IMR-90 (cell line): ENCODE measurements around the gene NCAM1. TPM values are rescaled to one million over a fixed set of nuclear protein-coding genes. Genes with fewer than 3 reads are reported as not detected.

Experiments used
- ATAC-seq: fragments of 200-7000 bp; cut with Tn5 transposase; 2 replicates; pipeline ENCODE4 v1.9.1; 2020; ENCODE audit warnings: low read depth, mild to moderate bottlenecking, moderate library complexity
- BruUV-seq: library from RNA; stranded (reverse); fragments of 400-500 nt; replicated peaks from 2 replicates; lab custom pipeline; 2021; lab: Mats Ljungman, UMichigan
- CTCF ChIA-PET: fragments of 300-600 bp; formaldehyde crosslinking; extraction: SDS; loops from one replicate; lab custom pipeline; 2021; ENCODE audit warnings: antibody characterized with exemption; lab: Yijun Ruan, JAX
- POLR2A ChIA-PET: fragments of 300-600 bp; sonication (Branson Sonifier 250); formaldehyde crosslinking; loops from one replicate; lab custom pipeline; 2022; ENCODE audit warnings: antibody characterized with exemption; ENCODE audit not compliant: unreplicated experiment; lab: Charles Lee
- DNase-seq: peaks from one replicate; pipeline ENCODE4 v3.0.0; 2013
- H2AFZ ChIP-seq: replicated peaks from 2 replicates; pipeline ENCODE3; 2013; ENCODE audit warnings: low read length, mild to moderate bottlenecking; ENCODE audit not compliant: poor library complexity
- H2AK5ac ChIP-seq: 2 replicates; pipeline ENCODE4 v1.6.1; 2013; ENCODE audit warnings: low read depth, low read length, inconsistent platforms
- H2AK9ac ChIP-seq: replicated peaks from 2 replicates; pipeline ENCODE3; 2013; ENCODE audit warnings: mild to moderate bottlenecking, low read depth, low read length, moderate library complexity; ENCODE audit not compliant: poor library complexity
- H2BK120ac ChIP-seq: 2 replicates; pipeline ENCODE4 v1.6.1; 2013; ENCODE audit warnings: low read depth, low read length, inconsistent platforms
- H2BK15ac ChIP-seq: 3 replicates; pipeline ENCODE4 v1.6.1; 2013; ENCODE audit warnings: low read depth, low read length, inconsistent platforms
- H2BK20ac ChIP-seq: 2 replicates; pipeline ENCODE4 v1.6.1; 2013; ENCODE audit warnings: low read depth, mild to moderate bottlenecking, inconsistent platforms, low read length, moderate library complexity
- H2BK5ac ChIP-seq: 2 replicates; pipeline ENCODE4 v1.6.1; 2013; ENCODE audit warnings: mild to moderate bottlenecking, low read depth, low read length, inconsistent platforms; ENCODE audit not compliant: poor library complexity, severe bottlenecking
- H3K14ac ChIP-seq: replicated peaks from 2 replicates; pipeline ENCODE4 v1.6.1; 2013; ENCODE audit warnings: low read depth, low read length, inconsistent platforms
- H3K18ac ChIP-seq: 2 replicates; pipeline ENCODE4 v1.6.1; 2013; ENCODE audit warnings: low read depth, low read length, control low read depth
- H3K23ac ChIP-seq: 2 replicates; pipeline ENCODE4 v1.6.1; 2013; ENCODE audit warnings: low read depth, low read length, inconsistent platforms
- H3K27ac ChIP-seq: 2 replicates; pipeline ENCODE4 v1.5.1; 2013; ENCODE audit warnings: mild to moderate bottlenecking, control low read depth, low read length; ENCODE audit not compliant: insufficient read depth
- H3K27me3 ChIP-seq: 2 replicates; pipeline ENCODE4 v1.6.1; 2013; ENCODE audit warnings: low read length; ENCODE audit not compliant: control insufficient read depth, insufficient read depth
- H3K36me3 ChIP-seq: 2 replicates; pipeline ENCODE4 v1.6.1; 2013; ENCODE audit warnings: low read length, mixed read lengths; ENCODE audit not compliant: control insufficient read depth, insufficient read depth
- H3K4ac ChIP-seq: 2 replicates; pipeline ENCODE4 v1.6.1; 2013; ENCODE audit warnings: low read depth, low read length, inconsistent platforms
- H3K4me1 ChIP-seq: 2 replicates; pipeline ENCODE4 v1.6.1; 2013; ENCODE audit warnings: low read length, mixed read lengths; ENCODE audit not compliant: control insufficient read depth, insufficient read depth
- H3K4me2 ChIP-seq: 2 replicates; pipeline ENCODE4 v1.6.1; 2013; ENCODE audit warnings: low read depth, mild to moderate bottlenecking, control low read depth, low read length, moderate library complexity
- H3K4me3 ChIP-seq: 2 replicates; pipeline ENCODE4 v1.5.1; 2013; ENCODE audit warnings: low read depth, mild to moderate bottlenecking, control low read depth, low read length, moderate library complexity; ENCODE audit not compliant: insufficient read depth
- H3K56ac ChIP-seq: 2 replicates; pipeline ENCODE4 v1.6.1; 2013; ENCODE audit warnings: low read length, inconsistent platforms; ENCODE audit not compliant: insufficient read depth; ENCODE audit errors: extremely low read depth
- H3K79me1 ChIP-seq, 2 experiments: 2 replicates each; pipeline ENCODE4 v1.6.1; 2013; ENCODE audit warnings: low read length in 2 of 2, inconsistent platforms in 1 of 2, low read depth in 1 of 2
- H3K9ac ChIP-seq: 2 replicates; pipeline ENCODE4 v1.6.1; 2013; ENCODE audit warnings: low read depth, low read length, control low read depth
- H3K9me1 ChIP-seq: 2 replicates; pipeline ENCODE4 v1.6.1; 2013; ENCODE audit warnings: low read length, inconsistent platforms; ENCODE audit not compliant: insufficient read depth
- H3K9me3 ChIP-seq: 2 replicates; pipeline ENCODE4 v1.6.1; 2013; ENCODE audit warnings: low read length; ENCODE audit not compliant: control insufficient read depth, insufficient read depth
- H4K20me1 ChIP-seq: 2 replicates; pipeline ENCODE4 v1.6.1; 2013; ENCODE audit warnings: low read length, inconsistent platforms; ENCODE audit not compliant: insufficient read depth
- H4K5ac ChIP-seq: 2 replicates; pipeline ENCODE4 v1.6.1; 2013; ENCODE audit warnings: mild to moderate bottlenecking, low read depth, low read length, control low read depth
- H4K8ac ChIP-seq, 2 experiments: 2 replicates each; pipeline ENCODE4 v1.6.1; 2013; ENCODE audit warnings: low read depth in 2 of 2, low read length in 2 of 2, control low read depth in 1 of 2, inconsistent platforms in 1 of 2
- H4K91ac ChIP-seq: 2 replicates; pipeline ENCODE4 v1.6.1; 2013; ENCODE audit warnings: low read depth, low read length, inconsistent platforms; ENCODE audit not compliant: insufficient read depth
- BHLHE40 ChIP-seq: fragments of 150-350 bp; IDR thresholded peaks from 2 replicates; pipeline ENCODE4 v1.6.1; 2016; ENCODE audit warnings: mild to moderate bottlenecking, low read depth, low read length
- CEBPB ChIP-seq: IDR thresholded peaks from 2 replicates; pipeline ENCODE4 v1.6.1; 2012; ENCODE audit warnings: low read depth, low read length, improper control_type of control experiment
- CHD1 ChIP-seq: IDR thresholded peaks from 2 replicates; pipeline ENCODE4 v1.6.1; 2012; ENCODE audit warnings: low read depth, low read length, improper control_type of control experiment
- FOS ChIP-seq: fragments of 150-350 bp; IDR thresholded peaks from 2 replicates; pipeline ENCODE4 v1.6.1; 2016; ENCODE audit warnings: low read depth, low read length
- MAFK ChIP-seq: IDR thresholded peaks from 2 replicates; pipeline ENCODE4 v1.6.1; 2012; ENCODE audit warnings: low read depth, low read length, improper control_type of control experiment
- MAZ ChIP-seq: IDR thresholded peaks from 2 replicates; pipeline ENCODE4 v1.6.1; 2012; ENCODE audit warnings: low read depth, mild to moderate bottlenecking, low read length, improper control_type of control experiment, moderate library complexity, borderline replicate concordance
- MXI1 ChIP-seq: IDR thresholded peaks from 2 replicates; pipeline ENCODE4 v1.6.1; 2012; ENCODE audit warnings: low read depth, mild to moderate bottlenecking, low read length, moderate library complexity, borderline replicate concordance
- NFE2L2 ChIP-seq: fragments of 150-350 bp; IDR thresholded peaks from 2 replicates; pipeline ENCODE4 v1.6.1; 2016; ENCODE audit warnings: low read depth, mild to moderate bottlenecking, low read length
- POLR2A ChIP-seq: IDR thresholded peaks from 2 replicates; pipeline ENCODE4 v1.6.1; 2012; ENCODE audit warnings: mild to moderate bottlenecking, low read depth, low read length
- RAD21 ChIP-seq: IDR thresholded peaks from 2 replicates; pipeline ENCODE4 v1.6.1; 2012; ENCODE audit warnings: low read length, improper control_type of control experiment
- RCOR1 ChIP-seq: IDR thresholded peaks from 2 replicates; pipeline ENCODE4 v1.6.1; 2012; ENCODE audit warnings: mild to moderate bottlenecking, low read length, improper control_type of control experiment; ENCODE audit not compliant: insufficient replicate concordance
- RFX5 ChIP-seq: IDR thresholded peaks from 2 replicates; pipeline ENCODE4 v1.8.0; 2012; ENCODE audit warnings: low read depth, mild to moderate bottlenecking, low read length, moderate library complexity
- SMC3 ChIP-seq: fragments of 150-350 bp; IDR thresholded peaks from 2 replicates; pipeline ENCODE4 v1.6.1; 2016; ENCODE audit warnings: low read depth, mild to moderate bottlenecking, antibody characterized with exemption, low read length, moderate library complexity
- WGBS, 2 experiments: methylation state at CpG; one replicate each; pipeline versions ENCODE4 v1.1.5 to v1.1.7; 2013; ENCODE audit warnings: missing lambda C conversion rate in 2 of 2; ENCODE audit not compliant: insufficient read length in 1 of 2; ENCODE audit errors: extremely low coverage in 2 of 2; 5-methylcytosine and 5-hydroxymethylcytosine counted together
- dilution Hi-C: fragments of 300-500 bp; cut with HindIII; formaldehyde crosslinking; loops from one replicate; pipeline ENCODE4 v1.14.3; 2018; ENCODE audit warnings: low sequenced_read_pairs; ENCODE audit not compliant: unreplicated experiment
- in situ Hi-C: fragments of 300-500 bp; cut with MboI; formaldehyde crosslinking; loops from 3 replicates; pipeline ENCODE4 v1.14.3; 2019; ENCODE audit warnings: low sequenced_read_pairs, inconsistent platforms, mixed read lengths
- intact Hi-C: fragments of 100-400 bp; cut with micrococcal nuclease; formaldehyde crosslinking; loops from 2 replicates; pipeline ENCODE4 v1.10.0; 2022
- polyA plus RNA-seq, 3 experiments: library from polyadenylated mRNA; depleted of rRNA; stranded (reverse); fragments of >200 nt; gene quantifications; 2 replicates each; pipeline ENCODE4 v1.2.3, GENCODE V29; 2012; ENCODE audit warnings: low replicate concordance in 1 of 3
- total RNA-seq: library from RNA; depleted of rRNA; stranded (reverse); fragments of >200 nt; gene quantifications from 2 replicates; pipeline ENCODE4 v1.2.3, GENCODE V29; 2012
- TF ChIP-seq, protein P1 (sequence below): fragments of 150-350 bp; IDR thresholded peaks from 2 replicates; pipeline ENCODE4 v1.6.1; 2017; ENCODE audit warnings: mild to moderate bottlenecking, antibody characterized with exemption, low read length, low read depth
- TF ChIP-seq, protein P2 (sequence below): fragments of 150-350 bp; IDR thresholded peaks from 2 replicates; pipeline ENCODE4 v1.6.1; 2016; ENCODE audit warnings: low read depth, mild to moderate bottlenecking, low read length, moderate library complexity, borderline replicate concordance
- TF ChIP-seq, protein P3 (sequence below): conservative IDR thresholded peaks from 2 replicates; pipeline ENCODE4 v1.5.1; 2012; ENCODE audit warnings: mild to moderate bottlenecking, low read depth, low read length, improper control_type of control experiment

Gene NCAM1
- total and polyA plus RNA-seq, 2 of the 4 experiments (the other 2 are of a cell fraction), result 0.09 to 0.18 TPM

DNA sequence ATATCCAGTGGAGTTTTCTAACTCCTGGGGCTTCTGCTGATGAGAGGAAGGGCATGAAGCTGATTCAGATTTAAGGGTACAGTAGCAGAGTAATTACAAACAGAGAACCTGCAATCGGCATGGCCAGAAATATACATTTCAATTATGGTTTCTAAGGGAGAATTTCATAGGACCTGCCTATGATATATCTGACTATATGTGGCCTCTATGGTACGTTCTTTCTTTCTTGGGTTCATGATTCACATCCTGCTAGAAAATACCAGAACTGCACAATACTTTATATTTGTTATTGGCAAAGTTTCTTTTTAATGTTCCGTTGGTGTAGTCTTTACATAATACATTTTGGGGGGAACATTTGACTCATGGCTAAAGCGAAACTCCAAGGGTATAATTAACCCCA is 290.1 kb downstream of the NCAM1 start:
- intact Hi-C loops (no loop called here), in situ Hi-C loops (no loop called here), dilution Hi-C loops (no loop called here)
- Histone ChIP-seq H3K9me3 (no peaks in the 10 kb centered on the region), H3K4me3 (no peak overlapping the region), H2AFZ (no peak overlapping the region), H3K14ac (no peak overlapping the region), H3K9ac (no peak overlapping the region), H3K27ac (no peak overlapping the region), H3K56ac (no peak overlapping the region), H2BK5ac (no peak overlapping the region), H2BK15ac (no peak overlapping the region), H3K4me1 (no peaks in the 10 kb centered on the region), H3K4ac (no peak overlapping the region), H3K9me1 (no peaks in the 10 kb centered on the region), H3K23ac (no peak overlapping the region), H4K5ac (no peak overlapping the region), H2AK9ac (no peak overlapping the region), H3K36me3 (no peaks in the 10 kb centered on the region), H2BK120ac (no peak overlapping the region), H3K18ac (no peak overlapping the region), H2BK20ac (no peak overlapping the region), H3K4me2 (no peak overlapping the region), H2AK5ac (no peak overlapping the region), H4K91ac (no peak overlapping the region), H4K20me1 (no peaks in the 10 kb centered on the region), H4K8ac (no peak overlapping the region), H3K79me1 (no peaks in the 10 kb centered on the region), H3K27me3 (no peaks in the 10 kb centered on the region)
- ChIA-PET POLR2A (no interaction called here), CTCF (no interaction called here)
- no CpG with 5 or more reads among the region's 4 CpGs for WGBS, 2 experiments
- BruUV-seq, result no TSS peak
- TF ChIP-seq, protein P1, sequence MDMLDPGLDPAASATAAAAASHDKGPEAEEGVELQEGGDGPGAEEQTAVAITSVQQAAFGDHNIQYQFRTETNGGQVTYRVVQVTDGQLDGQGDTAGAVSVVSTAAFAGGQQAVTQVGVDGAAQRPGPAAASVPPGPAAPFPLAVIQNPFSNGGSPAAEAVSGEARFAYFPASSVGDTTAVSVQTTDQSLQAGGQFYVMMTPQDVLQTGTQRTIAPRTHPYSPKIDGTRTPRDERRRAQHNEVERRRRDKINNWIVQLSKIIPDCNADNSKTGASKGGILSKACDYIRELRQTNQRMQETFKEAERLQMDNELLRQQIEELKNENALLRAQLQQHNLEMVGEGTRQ, result no peak
- no peak for TF ChIP-seq SMC3
- TF ChIP-seq, protein P2, sequence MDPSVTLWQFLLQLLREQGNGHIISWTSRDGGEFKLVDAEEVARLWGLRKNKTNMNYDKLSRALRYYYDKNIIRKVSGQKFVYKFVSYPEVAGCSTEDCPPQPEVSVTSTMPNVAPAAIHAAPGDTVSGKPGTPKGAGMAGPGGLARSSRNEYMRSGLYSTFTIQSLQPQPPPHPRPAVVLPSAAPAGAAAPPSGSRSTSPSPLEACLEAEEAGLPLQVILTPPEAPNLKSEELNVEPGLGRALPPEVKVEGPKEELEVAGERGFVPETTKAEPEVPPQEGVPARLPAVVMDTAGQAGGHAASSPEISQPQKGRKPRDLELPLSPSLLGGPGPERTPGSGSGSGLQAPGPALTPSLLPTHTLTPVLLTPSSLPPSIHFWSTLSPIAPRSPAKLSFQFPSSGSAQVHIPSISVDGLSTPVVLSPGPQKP, result no peak
- no peak for TF ChIP-seq CHD1
- TF ChIP-seq MAZ, result no peak
- TF ChIP-seq, protein P3, sequence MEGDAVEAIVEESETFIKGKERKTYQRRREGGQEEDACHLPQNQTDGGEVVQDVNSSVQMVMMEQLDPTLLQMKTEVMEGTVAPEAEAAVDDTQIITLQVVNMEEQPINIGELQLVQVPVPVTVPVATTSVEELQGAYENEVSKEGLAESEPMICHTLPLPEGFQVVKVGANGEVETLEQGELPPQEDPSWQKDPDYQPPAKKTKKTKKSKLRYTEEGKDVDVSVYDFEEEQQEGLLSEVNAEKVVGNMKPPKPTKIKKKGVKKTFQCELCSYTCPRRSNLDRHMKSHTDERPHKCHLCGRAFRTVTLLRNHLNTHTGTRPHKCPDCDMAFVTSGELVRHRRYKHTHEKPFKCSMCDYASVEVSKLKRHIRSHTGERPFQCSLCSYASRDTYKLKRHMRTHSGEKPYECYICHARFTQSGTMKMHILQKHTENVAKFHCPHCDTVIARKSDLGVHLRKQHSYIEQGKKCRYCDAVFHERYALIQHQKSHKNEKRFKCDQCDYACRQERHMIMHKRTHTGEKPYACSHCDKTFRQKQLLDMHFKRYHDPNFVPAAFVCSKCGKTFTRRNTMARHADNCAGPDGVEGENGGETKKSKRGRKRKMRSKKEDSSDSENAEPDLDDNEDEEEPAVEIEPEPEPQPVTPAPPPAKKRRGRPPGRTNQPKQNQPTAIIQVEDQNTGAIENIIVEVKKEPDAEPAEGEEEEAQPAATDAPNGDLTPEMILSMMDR, result no peak
- TF ChIP-seq NFE2L2, result no peak
- no peak for TF ChIP-seq RFX5
- TF ChIP-seq BHLHE40, result no peak
- no peak for TF ChIP-seq RCOR1
- no peak for TF ChIP-seq POLR2A
- no peak for TF ChIP-seq MAFK
- no peak for TF ChIP-seq CEBPB
- TF ChIP-seq MXI1, result no peak
- no peak for TF ChIP-seq FOS
- TF ChIP-seq RAD21, result no peak
- DNase-seq, result no peak
- ATAC-seq, result no peak
